PC-3 (cell line): ENCODE measurements around the gene FOXK1.

Experiments used
- EZH2 ChIP-seq: fragments of 300-600 bp; sonication (generic); IDR thresholded peaks from one replicate; pipeline ENCODE4 v1.6.1; 2017; ENCODE audit warnings: antibody characterized with exemption, mild to moderate bottlenecking, low read length; ENCODE audit not compliant: unreplicated experiment
- EZH2phosphoT487 ChIP-seq: fragments of 300-600 bp; sonication (generic); IDR thresholded peaks from 2 replicates; pipeline ENCODE4 v1.6.1; 2018; ENCODE audit warnings: mild to moderate bottlenecking, antibody characterized with exemption, low read length, borderline replicate concordance
- TF ChIP-seq, protein P1 (sequence below): fragments of 300-600 bp; sonication (generic); conservative IDR thresholded peaks from 2 replicates; pipeline ENCODE4 v1.5.1; 2017; ENCODE audit warnings: antibody characterized with exemption, low read depth, mild to moderate bottlenecking, low read length

DNA sequence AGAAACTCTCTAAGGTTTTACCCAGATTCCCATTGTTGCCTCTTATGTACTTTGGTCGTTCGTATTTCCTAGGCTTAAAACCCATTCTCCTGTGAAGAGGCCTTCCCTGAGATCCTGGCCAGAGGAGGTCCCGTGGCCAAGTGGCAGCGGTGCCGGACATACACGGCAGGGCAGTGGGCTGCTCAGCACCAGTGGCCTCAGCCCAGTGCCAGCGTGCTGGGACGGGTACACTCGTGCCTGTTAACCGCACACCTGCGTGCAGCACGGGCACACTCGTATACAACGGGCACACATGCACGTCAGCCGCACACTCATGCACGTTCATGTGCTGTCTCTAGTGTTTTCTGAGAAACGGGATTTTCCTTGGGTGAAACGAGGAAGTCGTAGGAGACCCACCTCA, 40.2 kb downstream of the FOXK1 start:
- TF ChIP-seq, protein P1, sequence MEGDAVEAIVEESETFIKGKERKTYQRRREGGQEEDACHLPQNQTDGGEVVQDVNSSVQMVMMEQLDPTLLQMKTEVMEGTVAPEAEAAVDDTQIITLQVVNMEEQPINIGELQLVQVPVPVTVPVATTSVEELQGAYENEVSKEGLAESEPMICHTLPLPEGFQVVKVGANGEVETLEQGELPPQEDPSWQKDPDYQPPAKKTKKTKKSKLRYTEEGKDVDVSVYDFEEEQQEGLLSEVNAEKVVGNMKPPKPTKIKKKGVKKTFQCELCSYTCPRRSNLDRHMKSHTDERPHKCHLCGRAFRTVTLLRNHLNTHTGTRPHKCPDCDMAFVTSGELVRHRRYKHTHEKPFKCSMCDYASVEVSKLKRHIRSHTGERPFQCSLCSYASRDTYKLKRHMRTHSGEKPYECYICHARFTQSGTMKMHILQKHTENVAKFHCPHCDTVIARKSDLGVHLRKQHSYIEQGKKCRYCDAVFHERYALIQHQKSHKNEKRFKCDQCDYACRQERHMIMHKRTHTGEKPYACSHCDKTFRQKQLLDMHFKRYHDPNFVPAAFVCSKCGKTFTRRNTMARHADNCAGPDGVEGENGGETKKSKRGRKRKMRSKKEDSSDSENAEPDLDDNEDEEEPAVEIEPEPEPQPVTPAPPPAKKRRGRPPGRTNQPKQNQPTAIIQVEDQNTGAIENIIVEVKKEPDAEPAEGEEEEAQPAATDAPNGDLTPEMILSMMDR: no peak
- TF ChIP-seq EZH2 (no peak), EZH2phosphoT487 (no peak)
